ENCODE data around the gene CRHR1.

Gene CRHR1

GRCh38 chr17:45854209-45854608 is 70.1 kb downstream of the CRHR1 start:
- H3K27ac ChIP-seq (ENCODE audit: low read length): no peak overlapping the region
- H3K79me2 ChIP-seq (ENCODE audit: low read length): no peaks in the 10 kb centered on the region
- H3K4me1 ChIP-seq (ENCODE audit: low read length): peaks cover 17% of the 10 kb centered on the region
- H4K20me1 ChIP-seq (ENCODE audit: insufficient read depth, low read length): no peaks in the 10 kb centered on the region
- H3K27me3 ChIP-seq (replicated peaks; ENCODE audit: insufficient read depth, low read length): no peaks in the 10 kb centered on the region
- no peaks in the 10 kb centered on the region for H3K9me3 ChIP-seq (replicated peaks; ENCODE audit: insufficient read depth, low read length)
- H3K9me2 ChIP-seq (replicated peaks; ENCODE audit: insufficient read depth, low read length): no peaks in the 10 kb centered on the region
- 0 out of 2 replicates have a peak, but pooled peaks cover 4% of the 10 kb centered on the region for H3F3A ChIP-seq (ENCODE audit: insufficient read depth, low read length)
- no peak for DNase-seq
- H2AFZ ChIP-seq (ENCODE audit: low read length): no peak overlapping the region
- no peak overlapping the region for H3K9ac ChIP-seq (ENCODE audit: low read length)
- H3K36me3 ChIP-seq (replicated peaks; ENCODE audit: insufficient read depth, low read length): no peaks in the 10 kb centered on the region
- no peak overlapping the region for H3K4me3 ChIP-seq (ENCODE audit: low read length)
- H3K4me2 ChIP-seq (ENCODE audit: low read depth, low read length): no peak overlapping the region
- no peak for TF ChIP-seq EZH2 (optimal IDR thresholded peaks at IDR 0.05; ENCODE audit: low read depth, low read length)
- TF ChIP-seq CTCF (IDR thresholded peaks at IDR 0.05; ENCODE audit: low read length): no peak
- no peak for TF ChIP-seq EZH2phosphoT487 (IDR thresholded peaks at IDR 0.05; ENCODE audit: low read length)

- Histone ChIP-seq H3K4me1 (ENCODE audit: low read length) (peaks cover 22% of the 10 kb centered on the region), H3K4me3 (ENCODE audit: low read length) (no peak overlapping the region), H3K4me2 (ENCODE audit: low read depth, low read length) (no peak overlapping the region), H3K9me2 (replicated peaks; ENCODE audit: insufficient read depth, low read length) (no peaks in the 10 kb centered on the region), H3K9ac (ENCODE audit: low read length) (no peak overlapping the region), H4K20me1 (ENCODE audit: insufficient read depth, low read length) (no peaks in the 10 kb centered on the region), H3K36me3 (replicated peaks; ENCODE audit: insufficient read depth, low read length) (no peaks in the 10 kb centered on the region), H3K27ac (ENCODE audit: low read length) (no peak overlapping the region), H3K27me3 (replicated peaks; ENCODE audit: insufficient read depth, low read length) (no peaks in the 10 kb centered on the region), H3K79me2 (ENCODE audit: low read length) (no peaks in the 10 kb centered on the region), H3K9me3 (replicated peaks; ENCODE audit: insufficient read depth, low read length) (no peaks in the 10 kb centered on the region), H2AFZ (ENCODE audit: low read length) (no peak overlapping the region), H3F3A (ENCODE audit: insufficient read depth, low read length) (0 out of 2 replicates have a peak, but pooled peaks cover 4% of the 10 kb centered on the region)
- no peak for DNase-seq
- TF ChIP-seq CTCF (IDR thresholded peaks at IDR 0.05; ENCODE audit: low read length): no peak
- no peak for TF ChIP-seq EZH2 (optimal IDR thresholded peaks at IDR 0.05; ENCODE audit: low read depth, low read length)
- TF ChIP-seq EZH2phosphoT487 (IDR thresholded peaks at IDR 0.05; ENCODE audit: low read length): no peak
Observed at GRCh38 chr17:45855691-45856336, 71.7 kb downstream of the CRHR1 start.

GRCh38 chr17:45857977-45858708 is 74.0 kb downstream of the CRHR1 start:
- no peak overlapping the region for H2AFZ ChIP-seq (ENCODE audit: low read length)
- H4K20me1 ChIP-seq (ENCODE audit: insufficient read depth, low read length): no peaks in the 10 kb centered on the region
- DNase-seq: no peak
- H3K4me1 ChIP-seq (ENCODE audit: low read length): peaks cover 5% of the 10 kb centered on the region; the same call in 1 of the 2 replicates
- H3K27ac ChIP-seq (ENCODE audit: low read length): no peak overlapping the region
- no peak for TF ChIP-seq EZH2 (optimal IDR thresholded peaks at IDR 0.05; ENCODE audit: low read depth, low read length)
- TF ChIP-seq CTCF (IDR thresholded peaks at IDR 0.05; ENCODE audit: low read length): no peak
- TF ChIP-seq EZH2phosphoT487 (IDR thresholded peaks at IDR 0.05; ENCODE audit: low read length): no peak
- no peaks in the 10 kb centered on the region for H3K9me3 ChIP-seq (replicated peaks; ENCODE audit: insufficient read depth, low read length)
- H3K4me2 ChIP-seq (ENCODE audit: low read depth, low read length): no peak overlapping the region
- no peak overlapping the region for H3K4me3 ChIP-seq (ENCODE audit: low read length)
- H3K9me2 ChIP-seq (replicated peaks; ENCODE audit: insufficient read depth, low read length): no peaks in the 10 kb centered on the region
- no peaks in the 10 kb centered on the region for H3K79me2 ChIP-seq (ENCODE audit: low read length)
- no peaks in the 10 kb centered on the region for H3F3A ChIP-seq (ENCODE audit: insufficient read depth, low read length)
- no peaks in the 10 kb centered on the region for H3K36me3 ChIP-seq (replicated peaks; ENCODE audit: insufficient read depth, low read length)
- peaks cover 5% of the 10 kb centered on the region; the same call in 1 of the 2 replicates for H3K27me3 ChIP-seq (replicated peaks; ENCODE audit: insufficient read depth, low read length)
- no peak overlapping the region for H3K9ac ChIP-seq (ENCODE audit: low read length)
